Naive thymus-derived CD8-positive, alpha-beta T cell (primary cell): ENCODE measurements around the gene COMMD7. TPM values are rescaled to one million over a fixed set of nuclear protein-coding genes. Genes with fewer than 3 reads are reported as not detected.

Experiments used
- ATAC-seq, 2 donors: fragments of 150-1000 bp; cut with Tn5 transposase in 1 of 2; sonication (Bioruptor Pico), chemical (Tn5 transposase) in 1 of 2; 1 replicate in 1 of 2; 2 replicates in 1 of 2; pipeline ENCODE4 v1.10.0; 2021; ENCODE audit warnings: mild to moderate bottlenecking in 2 of 2, moderate library complexity in 2 of 2
- POLR2A ChIA-PET: fragments of 350-600 bp; sonication (Branson Sonifier 250); formaldehyde crosslinking; loops from one replicate; lab custom pipeline; 2021; ENCODE audit warnings: antibody characterized with exemption; lab: Charles Lee
- DNase-seq, 10 donors: peaks; one replicate each; pipeline versions ENCODE4 v3.0.0 to v3.0.0-alpha.2; 2020 to 2022
- H3K27ac Mint-ChIP-seq, 10 donors: one replicate each; pipeline ENCODE4 v1.8.0; 2020 to 2022; ENCODE audit warnings: mild to moderate bottlenecking in 10 of 10, mixed read lengths in 10 of 10, moderate library complexity in 4 of 10, inconsistent platforms in 1 of 10
- H3K27me3 Mint-ChIP-seq, 5 donors: one replicate each; pipeline ENCODE4 v1.8.0; 2021 to 2022; ENCODE audit warnings: mixed read lengths in 5 of 5
- H3K36me3 Mint-ChIP-seq, 3 donors: one replicate each; pipeline ENCODE4 v1.8.0; 2020 to 2022; ENCODE audit warnings: mixed read lengths in 3 of 3, mild to moderate bottlenecking in 2 of 3, inconsistent platforms in 1 of 3
- H3K4me1 Mint-ChIP-seq, 4 donors: one replicate each; pipeline ENCODE4 v1.8.0; 2021 to 2022; ENCODE audit warnings: mixed read lengths in 4 of 4
- H3K4me3 Mint-ChIP-seq, 10 donors: one replicate each; pipeline ENCODE4 v1.8.0; 2020 to 2022; ENCODE audit warnings: mild to moderate bottlenecking in 10 of 10, mixed read lengths in 10 of 10, moderate library complexity in 6 of 10, inconsistent platforms in 1 of 10
- H3K9me3 Mint-ChIP-seq, 9 donors: one replicate each; pipeline ENCODE4 v1.8.0; 2020 to 2022; ENCODE audit warnings: mixed read lengths in 9 of 9, mild to moderate bottlenecking in 3 of 9, inconsistent platforms in 1 of 9, moderate library complexity in 1 of 9
- polyA plus RNA-seq, 3 donors: library from polyadenylated mRNA; unstranded; fragments of 300-500 nt; fragmentation: Illumina TruSeq; gene quantifications; one replicate each; pipeline ENCODE4 v1.2.3, GENCODE V29; 2021
- total RNA-seq, 8 experiments: library from RNA in 2 of 8; stranded (reverse) in 2 of 8; gene quantifications; one replicate each; pipeline ENCODE4 v1.2.3 and lab custom pipeline; 2021 to 2026

The COMMD7 gene
- total and polyA plus RNA-seq, 5 experiments from 2014 or later, result 32.4 to 138 (median 120) TPM

- ATAC-seq, result peak; percentile 26 to 56
- H3K9me3 Mint-ChIP-seq, result no peaks in the 10 kb centered on the region
- H3K27ac Mint-ChIP-seq, result peak overlapping the region in 3 of 10 donors; percentile 17 to 77 (median 75)
- POLR2A ChIA-PET, result interaction anchor here (0.5 to 2.9 kb wide), 5 partner anchors 15 to 405 kb away, joined by 3 to 29 read pairs (median 5); partner anchors contain the start of genes C20orf203 and COMMD7
- peak in 2 of 10 donors; percentile 12 to 19 for DNase-seq
- peaks cover 11 to 24% (median 18%) of the 10 kb centered on the region in 4 donors for H3K4me1 Mint-ChIP-seq
- H3K36me3 Mint-ChIP-seq, result no peaks in the 10 kb centered on the region
- H3K4me3 Mint-ChIP-seq, result peak overlapping the region; percentile 82 to 94 (median 88)
- no peaks in the 10 kb centered on the region for H3K27me3 Mint-ChIP-seq
These were observed 20.1 kb upstream of the COMMD7 start for GRCh38 chr20:32763202-32764004.

- peak overlapping the region; percentile 17 to 77 (median 62) for H3K27ac Mint-ChIP-seq
- POLR2A ChIA-PET, result interaction anchor here (0.6 to 2.9 kb wide), 6 partner anchors 8 to 1075 kb away, joined by 3 to 29 read pairs (median 4); partner anchors contain the start of genes C20orf203 and COMMD7
- peaks cover 11 to 24% (median 18%) of the 10 kb centered on the region in 4 donors for H3K4me1 Mint-ChIP-seq
- H3K36me3 Mint-ChIP-seq, result no peaks in the 10 kb centered on the region
- peak in 3 of 10 donors; percentile 34 to 52 (median 44) for DNase-seq
- H3K4me3 Mint-ChIP-seq, result peak overlapping the region; percentile 82 to 94 (median 88)
- ATAC-seq, result peak; percentile 57 to 62
- H3K9me3 Mint-ChIP-seq, result no peaks in the 10 kb centered on the region
- H3K27me3 Mint-ChIP-seq, result no peaks in the 10 kb centered on the region
These were observed 19.5 kb upstream of the COMMD7 start for GRCh38 chr20:32762754-32763201.

GRCh38 chr20:32761831-32762753 lies 18.8 kb upstream of the COMMD7 start, which contains the start of gene DNMT3B:
Gene DNMT3B, plus strand, starts transcription at chr20:32762385. Its CDS starts 17,939 bp downstream, at chr20:32780324.
- ATAC-seq, result peak; percentile 75 to 78
- POLR2A ChIA-PET, result interaction anchor here (0.6 to 2.9 kb wide), 7 partner anchors 9 to 1074 kb away, joined by 3 to 29 read pairs (median 3); partner anchors contain the start of genes C20orf203 and COMMD7
- H3K36me3 Mint-ChIP-seq, result no peaks in the 10 kb centered on the region
- peaks cover 11 to 24% (median 18%) of the 10 kb centered on the region in 4 donors for H3K4me1 Mint-ChIP-seq
- peak; percentile 56 to 81 (median 66) for DNase-seq
- H3K27me3 Mint-ChIP-seq, result no peaks in the 10 kb centered on the region
- peak within 1 kb of the TSS; percentile 17 to 85 (median 76) for H3K27ac Mint-ChIP-seq
- H3K4me3 Mint-ChIP-seq, result peak within 1 kb of the TSS; percentile 83 to 94 (median 88)
- H3K9me3 Mint-ChIP-seq, result no peaks in the 10 kb centered on the region

- Mint-ChIP-seq H3K27me3 (no peaks in the 10 kb centered on the region), H3K36me3 (no peaks in the 10 kb centered on the region), H3K27ac (peak overlapping the region in 9 of 10 donors; percentile 26 to 85 (median 71)), H3K9me3 (no peaks in the 10 kb centered on the region), H3K4me3 (peak overlapping the region; percentile 76 to 90 (median 84)), H3K4me1 (peaks cover 11 to 24% (median 18%) of the 10 kb centered on the region in 4 donors)
- POLR2A ChIA-PET, result no interaction called here
- no peak for ATAC-seq
- no peak for DNase-seq
These were observed 18.2 kb upstream of the COMMD7 start for GRCh38 chr20:32761417-32761830.

GRCh38 chr20:32756156-32756555 lies 12.9 kb upstream of the COMMD7 start:
- Mint-ChIP-seq H3K9me3 (no peaks in the 10 kb centered on the region), H3K27me3 (no peaks in the 10 kb centered on the region), H3K4me1 (peaks cover under 1 to 3% (median 1%) of the 10 kb centered on the region in 4 donors), H3K4me3 (no peak overlapping the region), H3K27ac (no peak overlapping the region), H3K36me3 (no peaks in the 10 kb centered on the region)
- no peak for ATAC-seq
- POLR2A ChIA-PET, result no interaction called here
- DNase-seq, result no peak

- Mint-ChIP-seq H3K27ac (no peak overlapping the region), H3K4me1 (no peaks in the 10 kb centered on the region), H3K27me3 (no peaks in the 10 kb centered on the region), H3K36me3 (no peaks in the 10 kb centered on the region), H3K4me3 (no peak overlapping the region), H3K9me3 (no peaks in the 10 kb centered on the region)
- ATAC-seq, result no peak
- POLR2A ChIA-PET, result interaction anchor here (0.6 kb wide), 1 partner anchor 17 kb away, joined by 4 read pairs; no protein-coding TSS in a partner anchor
- DNase-seq, result no peak
These were observed 10.5 kb upstream of the COMMD7 start for GRCh38 chr20:32753731-32754130.

GRCh38 chr20:32752458-32753250 lies 9.4 kb upstream of the COMMD7 start:
- POLR2A ChIA-PET, result no interaction called here
- Mint-ChIP-seq H3K9me3 (no peaks in the 10 kb centered on the region), H3K4me3 (no peak overlapping the region), H3K4me1 (no peaks in the 10 kb centered on the region), H3K27me3 (no peaks in the 10 kb centered on the region), H3K27ac (peak overlapping the region in 1 of 10 donors; percentile 30), H3K36me3 (no peaks in the 10 kb centered on the region)
- no peak for DNase-seq
- no peak for ATAC-seq

GRCh38 chr20:32751702-32752457 lies 8.6 kb upstream of the COMMD7 start:
- POLR2A ChIA-PET, result no interaction called here
- ATAC-seq (no peak), DNase-seq (no peak)
- no peaks in the 10 kb centered on the region for H3K27me3 Mint-ChIP-seq
- no peak overlapping the region for H3K4me3 Mint-ChIP-seq
- no peaks in the 10 kb centered on the region for H3K4me1 Mint-ChIP-seq
- peak overlapping the region in 1 of 10 donors; percentile 5 for H3K27ac Mint-ChIP-seq
- H3K36me3 Mint-ChIP-seq, result no peaks in the 10 kb centered on the region
- H3K9me3 Mint-ChIP-seq, result no peaks in the 10 kb centered on the region

GRCh38 chr20:32751293-32751692 lies 8.0 kb upstream of the COMMD7 start:
- H3K36me3 Mint-ChIP-seq, result no peaks in the 10 kb centered on the region

GRCh38 chr20:32749914-32750637 lies 6.8 kb upstream of the COMMD7 start:
- Mint-ChIP-seq H3K4me3 (no peak overlapping the region), H3K27me3 (no peaks in the 10 kb centered on the region), H3K9me3 (no peaks in the 10 kb centered on the region), H3K27ac (no peak overlapping the region), H3K4me1 (no peaks in the 10 kb centered on the region), H3K36me3 (no peaks in the 10 kb centered on the region)
- no peak for DNase-seq
- POLR2A ChIA-PET, result no interaction called here
- no peak for ATAC-seq

More at GRCh38 chr20:32751293-32751692, 8.0 kb upstream of the COMMD7 start:
- no peak overlapping the region for H3K27ac Mint-ChIP-seq
- ATAC-seq, result no peak
- no peaks in the 10 kb centered on the region for H3K27me3 Mint-ChIP-seq
- H3K4me3 Mint-ChIP-seq, result no peak overlapping the region
- POLR2A ChIA-PET, result no interaction called here
- DNase-seq, result no peak
- no peaks in the 10 kb centered on the region for H3K4me1 Mint-ChIP-seq
- no peaks in the 10 kb centered on the region for H3K9me3 Mint-ChIP-seq
